Adrenal gland (tissue), 5 donors: ENCODE results near the gene ANAPC1.

Experiments
- CTCF ChIP-seq, 6 experiments: fragments of 450-650 bp in 4 of 6; fragments of 200-600 bp in 2 of 6; sonication (generic) in 1 of 6; IDR thresholded peaks; 1 replicate in 5 of 6; 2 replicates in 1 of 6; pipeline versions ENCODE4 v1.5.1 to v1.8.0; 2016 to 2021; ENCODE audit warnings: antibody characterized with exemption in 6 of 6, mild to moderate bottlenecking in 2 of 6, moderate library complexity in 1 of 6
- POLR2A ChIP-seq, 2 donors: fragments of 450-650 bp; IDR thresholded peaks; one replicate each; pipeline ENCODE4 v1.6.1; 2017; ENCODE audit warnings: antibody characterized with exemption in 2 of 2, mild to moderate bottlenecking in 2 of 2, moderate library complexity in 1 of 2
- donor health status: DM: no; HTN: no; CAD: no.

- no peak for TF ChIP-seq CTCF (IDR thresholded peaks at IDR 0.05)
- no peak for TF ChIP-seq POLR2A (IDR thresholded peaks at IDR 0.05)
Observed at GRCh38 chr2:111904726-111905474, 20.9 kb upstream of the ANAPC1 start.
